Kidney capillary endothelial cell (primary cell): ENCODE results near the gene DHH.

ENCODE experiments used
- DNase-seq: peaks from one replicate; pipeline ENCODE4 v3.0.0-alpha.2; 2018; ENCODE audit warnings: low spot score

DHH gene

DNA sequence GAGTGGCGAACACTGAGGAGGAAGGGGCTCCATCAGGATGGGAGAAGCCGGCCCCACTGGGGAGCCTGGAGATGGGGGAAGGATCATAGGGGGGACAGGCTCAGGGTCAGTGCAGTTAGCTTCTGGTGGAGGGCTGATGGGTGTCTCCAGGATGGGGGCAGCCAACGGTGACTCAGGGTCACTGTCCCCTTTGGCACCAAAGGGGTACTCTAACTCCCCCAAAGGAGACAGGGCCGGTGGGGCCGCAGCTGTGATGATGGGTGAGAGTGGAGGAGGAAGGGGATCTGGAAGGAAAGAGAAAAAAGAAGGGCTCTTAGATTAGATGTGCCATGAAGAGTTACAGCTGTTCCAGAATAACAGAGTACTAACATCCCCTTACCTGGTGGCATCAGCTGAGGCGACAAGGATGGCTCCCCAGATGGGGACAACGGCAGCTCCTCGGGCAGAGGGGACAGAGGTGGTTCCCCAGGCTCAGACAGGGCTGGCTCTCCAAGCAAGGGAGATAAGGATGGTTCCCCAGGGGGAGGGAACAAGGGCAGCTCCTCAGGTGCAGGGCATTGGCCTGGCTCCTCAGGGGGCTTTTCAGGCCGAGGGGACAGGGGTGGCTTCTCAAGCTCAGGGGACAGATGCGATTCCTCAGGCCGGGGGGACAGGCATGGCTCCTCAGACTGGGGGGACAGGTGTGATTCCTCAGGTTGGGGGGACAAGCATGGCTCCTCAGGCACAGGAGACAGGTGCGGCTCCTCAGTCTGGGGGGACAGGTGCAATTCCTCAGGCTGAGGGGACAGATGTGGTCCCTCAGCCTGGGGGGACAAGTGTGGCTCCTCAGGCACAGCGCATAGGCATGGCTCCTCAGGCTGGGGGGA lies 43.9 kb downstream of the DHH start:
- no peak for DNase-seq

- DNase-seq, result no peak
These were observed 44.9 kb downstream of the DHH start for GRCh38 chr12:49049566-49050224.

DNA sequence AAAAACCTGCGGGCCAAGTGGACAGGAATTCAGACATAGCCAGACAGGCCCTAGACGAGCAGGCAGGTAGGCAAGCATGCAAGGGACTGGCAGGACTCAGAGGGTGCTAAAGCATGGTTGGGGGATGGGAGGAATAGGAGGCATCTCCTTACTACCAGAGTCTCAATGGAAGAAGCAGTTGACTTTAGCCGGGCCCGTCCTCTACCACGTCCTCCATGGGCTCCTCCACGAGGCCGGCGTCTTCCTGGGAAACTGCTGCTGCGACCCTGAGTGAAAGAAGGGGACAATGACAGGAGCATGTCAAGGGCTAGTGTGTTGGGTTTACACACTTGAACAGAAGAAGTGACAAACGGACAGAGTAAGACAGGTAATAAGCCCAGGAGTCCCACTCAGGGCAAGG lies 45.6 kb downstream of the DHH start:
- DNase-seq, result no peak

DNA sequence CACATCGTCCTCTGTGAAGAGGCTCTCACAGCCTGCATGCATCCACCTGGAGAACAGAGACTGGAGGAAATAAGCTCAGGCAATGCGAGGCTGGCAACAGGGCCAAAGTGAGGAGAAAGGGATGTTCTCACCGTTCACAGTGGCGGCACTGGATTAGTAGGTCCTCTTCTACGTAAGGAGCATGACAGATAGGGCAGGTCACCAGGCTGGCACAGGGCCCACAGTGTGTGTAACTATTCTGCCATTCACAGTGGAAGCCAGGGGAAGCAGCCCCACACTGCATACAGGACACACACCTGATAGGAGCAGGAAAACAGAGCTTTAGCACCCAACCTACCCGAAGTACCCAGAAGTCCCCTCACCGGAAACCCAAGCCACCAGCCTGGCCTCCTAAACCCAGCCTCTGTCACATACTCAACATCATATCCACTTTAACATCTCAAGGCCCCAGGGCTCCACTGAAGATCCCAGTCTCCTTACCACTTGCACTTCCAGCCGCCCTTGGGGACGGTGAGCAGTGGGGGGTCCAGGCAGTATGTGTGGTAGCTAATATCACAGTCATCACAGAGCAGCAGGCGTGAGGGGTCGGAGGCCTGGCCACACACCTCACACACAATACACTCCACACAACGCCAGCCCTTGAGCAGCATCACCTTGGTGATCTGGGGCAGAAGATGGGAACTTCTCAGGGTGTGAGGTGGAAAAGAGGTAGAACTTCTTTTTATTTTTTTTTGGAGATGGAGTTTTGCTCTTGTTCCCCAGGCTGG lies 48.3 kb downstream of the DHH start:
- no peak for DNase-seq

- DNase-seq, result no peak
These were observed 49.9 kb downstream of the DHH start for GRCh38 chr12:49044660-49045059.

- DNase-seq, result peak; percentile 48
These were observed 50.7 kb downstream of the DHH start for GRCh38 chr12:49043856-49044258.

- DNase-seq, result no peak
These were observed 51.4 kb downstream of the DHH start for GRCh38 chr12:49043241-49043640.

- DNase-seq, result no peak
These were observed 52.6 kb downstream of the DHH start for GRCh38 chr12:49041881-49042484.

- no peak for DNase-seq
These were observed 53.3 kb downstream of the DHH start for GRCh38 chr12:49041036-49041880.

DNA sequence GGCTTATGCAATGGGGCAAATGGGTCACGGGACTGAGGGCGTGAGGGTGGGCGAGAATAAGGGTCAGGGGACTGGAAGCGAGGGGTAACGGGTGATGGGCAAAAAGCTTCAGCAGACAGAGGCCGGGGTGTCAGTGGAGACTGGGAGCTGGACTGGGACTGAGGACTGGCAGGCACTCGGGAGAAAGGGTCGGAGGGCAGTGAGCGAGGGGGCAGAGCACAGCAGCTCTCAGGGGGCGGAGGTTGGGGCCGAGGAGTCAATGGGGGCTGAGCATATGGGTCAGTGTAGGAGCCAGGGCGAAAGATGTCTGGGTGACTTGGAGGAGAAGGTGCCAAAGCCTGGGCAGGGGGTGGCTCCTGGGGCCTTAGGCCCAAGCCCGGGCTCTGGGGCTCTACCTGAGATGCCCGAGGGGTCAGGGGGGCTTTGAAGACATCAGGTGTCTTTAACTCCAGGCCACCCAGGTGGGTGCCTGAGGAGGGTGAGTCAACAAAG lies 54.2 kb downstream of the DHH start:
- DNase-seq, result no peak

DNA sequence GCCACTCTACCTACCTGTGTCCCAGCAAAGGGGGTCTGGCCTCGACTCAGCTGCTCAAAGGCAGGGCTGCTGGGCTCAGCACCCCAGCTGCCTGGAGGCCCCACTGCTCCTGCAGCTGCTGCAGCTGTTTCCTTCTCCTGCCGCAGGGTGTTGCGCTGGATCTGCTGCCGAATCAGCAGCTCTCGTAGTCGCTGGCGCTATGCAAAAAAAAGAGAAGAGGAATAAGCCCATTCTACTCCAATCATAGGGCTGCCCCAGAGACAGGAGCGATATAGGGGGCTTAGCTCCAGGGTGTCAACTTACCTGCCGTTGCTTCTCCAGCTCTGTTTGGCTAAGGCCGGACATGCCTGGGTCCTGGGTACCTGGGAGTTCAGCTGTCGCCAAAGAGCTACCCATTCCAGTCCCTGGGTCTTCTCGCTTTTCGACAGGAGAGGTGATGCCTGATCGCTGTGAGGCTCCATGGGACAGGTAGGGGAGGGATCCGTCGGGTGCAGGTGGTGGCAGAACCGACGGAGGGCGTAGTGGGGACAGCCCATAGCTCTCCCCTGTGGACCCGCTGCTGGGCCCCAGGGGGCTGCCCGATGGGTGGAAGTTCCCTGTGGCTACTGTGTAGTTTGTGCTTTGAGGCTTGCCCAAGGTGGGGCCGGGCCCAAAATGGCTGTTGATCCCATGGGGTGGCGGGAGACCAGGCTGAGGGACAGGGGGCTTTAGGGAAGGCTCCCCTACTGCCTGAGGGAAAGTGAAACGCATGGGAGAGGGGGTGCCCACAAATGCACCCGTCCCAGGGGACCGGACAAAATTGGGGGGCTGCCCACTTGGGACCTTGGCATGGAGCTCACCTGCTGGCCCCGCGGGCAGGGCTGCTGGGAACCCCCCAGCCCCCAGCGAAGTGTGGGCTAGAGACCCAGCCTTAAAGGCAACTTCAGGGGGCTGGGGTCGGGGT lies 54.9 kb downstream of the DHH start:
- DNase-seq, result no peak

- DNase-seq, result no peak
These were observed 56.2 kb downstream of the DHH start for GRCh38 chr12:49038291-49038955.

DNA sequence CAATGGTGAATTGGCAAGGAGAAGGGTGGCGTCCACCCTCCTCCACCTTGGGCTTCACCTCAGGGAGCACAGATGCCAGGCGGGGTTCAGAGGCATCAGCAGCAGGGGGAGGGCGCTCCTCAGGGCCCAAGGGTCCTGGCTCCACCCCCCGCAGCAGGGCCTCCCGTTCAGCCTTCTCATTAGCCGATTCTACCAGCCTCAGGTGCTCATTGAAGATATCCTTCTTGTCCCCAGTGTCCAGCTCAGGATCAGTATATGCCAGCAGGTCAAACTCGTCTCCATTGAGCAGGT lies 56.7 kb downstream of the DHH start:
- no peak for DNase-seq

DNA sequence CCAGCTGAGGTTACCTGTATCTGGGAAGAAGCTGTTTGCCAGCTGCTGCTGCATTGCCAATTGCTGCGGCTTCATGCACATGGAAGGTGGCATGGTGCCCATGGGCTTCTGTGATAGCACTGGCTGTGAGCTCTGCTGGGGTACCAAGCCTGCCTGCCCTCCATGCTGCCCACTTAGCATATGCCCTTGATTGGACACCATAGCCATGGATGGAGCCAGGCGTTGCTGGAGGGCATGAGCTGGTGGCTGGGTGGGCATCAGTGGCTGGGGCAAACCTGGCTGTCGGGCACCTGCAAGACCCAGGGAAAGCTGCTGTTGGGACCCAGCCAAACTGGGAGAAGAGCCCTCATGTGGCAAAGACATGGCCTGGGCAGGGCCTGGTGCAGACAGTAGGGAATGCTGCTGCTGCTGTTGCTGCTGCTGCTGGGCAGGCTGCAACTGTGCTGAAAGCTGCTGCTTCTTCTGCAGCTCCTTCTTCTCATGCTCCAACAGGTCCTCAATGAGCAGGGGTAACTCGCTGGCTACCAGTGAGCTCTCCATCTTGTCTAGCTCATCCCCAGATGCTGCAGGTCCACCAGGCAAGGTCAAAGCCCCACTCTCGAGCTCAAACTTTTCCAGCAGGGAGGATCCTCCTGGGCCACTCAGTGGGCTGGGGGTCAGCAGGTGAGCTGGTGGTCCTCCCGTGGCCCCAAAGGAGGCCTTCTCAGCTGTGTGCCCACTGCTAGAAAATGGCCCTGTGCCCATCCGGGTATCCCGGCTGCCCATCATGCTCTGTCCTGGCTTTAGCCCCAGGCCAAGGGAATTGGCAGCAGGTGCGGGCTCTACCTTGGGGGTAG lies 57.3 kb downstream of the DHH start:
- no peak for DNase-seq
